Measurements from ENCODE around the gene ADAMTS8. TPM values are rescaled to one million over a fixed set of nuclear protein-coding genes. Genes with fewer than 3 reads are reported as not detected.

The ADAMTS8 gene
- polyA plus RNA-seq, 1 donor = 2.9 TPM

GRCh38 chr11:130381317-130381716 lies 47.1 kb downstream of the ADAMTS8 start:
- Histone ChIP-seq H3K9me3 (ENCODE audit: control insufficient read depth, low read depth, low read length) (no peaks in the 10 kb centered on the region), H3K36me3 (ENCODE audit: control insufficient read depth, insufficient read depth, low read length) (no peaks in the 10 kb centered on the region), H3K4me3 (ENCODE audit: low read length) (no peak overlapping the region), H3K4me1 (ENCODE audit: control insufficient read depth, insufficient read depth, low read length) (no peaks in the 10 kb centered on the region), H3K27me3 (ENCODE audit: control insufficient read depth, insufficient read depth, low read length) (no peaks in the 10 kb centered on the region), H3K27ac (ENCODE audit: low read length) (no peak overlapping the region)
- WGBS (ENCODE audit: insufficient coverage, low lambda C conversion rate) = no CpG with 5 or more reads among the region's 7 CpGs
- no peak for DNase-seq

GRCh38 chr11:130380778-130381177 lies 47.6 kb downstream of the ADAMTS8 start:
- H3K4me1 ChIP-seq (ENCODE audit: control insufficient read depth, insufficient read depth, low read length) = no peaks in the 10 kb centered on the region
- H3K36me3 ChIP-seq (ENCODE audit: control insufficient read depth, insufficient read depth, low read length) = no peaks in the 10 kb centered on the region
- no peaks in the 10 kb centered on the region for H3K9me3 ChIP-seq (ENCODE audit: control insufficient read depth, low read depth, low read length)
- DNase-seq = no peak
- 100% methylated on average over 1 of the region's 5 CpGs for WGBS (ENCODE audit: insufficient coverage, low lambda C conversion rate)
- H3K27me3 ChIP-seq (ENCODE audit: control insufficient read depth, insufficient read depth, low read length) = no peaks in the 10 kb centered on the region
- no peak overlapping the region for H3K4me3 ChIP-seq (ENCODE audit: low read length)
- no peak overlapping the region for H3K27ac ChIP-seq (ENCODE audit: low read length)

GRCh38 chr11:130379276-130379675 lies 49.1 kb downstream of the ADAMTS8 start:
- no peak overlapping the region for H3K4me3 ChIP-seq (ENCODE audit: low read length)
- H3K4me1 ChIP-seq (ENCODE audit: control insufficient read depth, insufficient read depth, low read length) = no peaks in the 10 kb centered on the region
- DNase-seq = no peak
- WGBS (ENCODE audit: insufficient coverage, low lambda C conversion rate) = no CpG with 5 or more reads among the region's 5 CpGs
- H3K9me3 ChIP-seq (ENCODE audit: control insufficient read depth, low read depth, low read length) = no peaks in the 10 kb centered on the region
- H3K36me3 ChIP-seq (ENCODE audit: control insufficient read depth, insufficient read depth, low read length) = no peaks in the 10 kb centered on the region
- H3K27me3 ChIP-seq (ENCODE audit: control insufficient read depth, insufficient read depth, low read length) = no peaks in the 10 kb centered on the region
- no peak overlapping the region for H3K27ac ChIP-seq (ENCODE audit: low read length)

GRCh38 chr11:130370845-130371590 lies 57.4 kb downstream of the ADAMTS8 start:
- Histone ChIP-seq H3K27me3 (ENCODE audit: control insufficient read depth, insufficient read depth, low read length) (no peaks in the 10 kb centered on the region), H3K36me3 (ENCODE audit: control insufficient read depth, insufficient read depth, low read length) (no peaks in the 10 kb centered on the region), H3K4me3 (ENCODE audit: low read length) (no peak overlapping the region), H3K9me3 (ENCODE audit: control insufficient read depth, low read depth, low read length) (no peaks in the 10 kb centered on the region), H3K4me1 (ENCODE audit: control insufficient read depth, insufficient read depth, low read length) (no peaks in the 10 kb centered on the region), H3K27ac (ENCODE audit: low read length) (no peak overlapping the region)
- 60% methylated on average over 1 of the region's 10 CpGs for WGBS (ENCODE audit: insufficient coverage, low lambda C conversion rate)
- DNase-seq = no peak

- no peaks in the 10 kb centered on the region for H3K36me3 ChIP-seq (ENCODE audit: control insufficient read depth, insufficient read depth, low read length)
- H3K9me3 ChIP-seq (ENCODE audit: control insufficient read depth, low read depth, low read length) = no peaks in the 10 kb centered on the region
- no peaks in the 10 kb centered on the region for H3K4me1 ChIP-seq (ENCODE audit: control insufficient read depth, insufficient read depth, low read length)
- H3K27me3 ChIP-seq (ENCODE audit: control insufficient read depth, insufficient read depth, low read length) = no peaks in the 10 kb centered on the region
- DNase-seq = no peak
- no peak overlapping the region for H3K4me3 ChIP-seq (ENCODE audit: low read length)
- H3K27ac ChIP-seq (ENCODE audit: low read length) = no peak overlapping the region
- 100% methylated on average over 1 of the region's 4 CpGs for WGBS (ENCODE audit: insufficient coverage, low lambda C conversion rate)
Observed at GRCh38 chr11:130369713-130370112, 58.7 kb downstream of the ADAMTS8 start.

- 96% methylated on average over 3 of the region's 6 CpGs for WGBS (ENCODE audit: insufficient coverage, low lambda C conversion rate)
- H3K27ac ChIP-seq (ENCODE audit: low read length) = no peak overlapping the region
- H3K4me3 ChIP-seq (ENCODE audit: low read length) = no peak overlapping the region
- no peak for DNase-seq
- H3K9me3 ChIP-seq (ENCODE audit: control insufficient read depth, low read depth, low read length) = no peaks in the 10 kb centered on the region
- H3K4me1 ChIP-seq (ENCODE audit: control insufficient read depth, insufficient read depth, low read length) = no peaks in the 10 kb centered on the region
- H3K36me3 ChIP-seq (ENCODE audit: control insufficient read depth, insufficient read depth, low read length) = no peaks in the 10 kb centered on the region
- no peaks in the 10 kb centered on the region for H3K27me3 ChIP-seq (ENCODE audit: control insufficient read depth, insufficient read depth, low read length)
Observed at GRCh38 chr11:130369141-130369691, 59.2 kb downstream of the ADAMTS8 start.

- Histone ChIP-seq H3K9me3 (ENCODE audit: control insufficient read depth, low read depth, low read length) (peaks cover 7% of the 10 kb centered on the region), H3K36me3 (ENCODE audit: control insufficient read depth, insufficient read depth, low read length) (no peaks in the 10 kb centered on the region), H3K4me1 (ENCODE audit: control insufficient read depth, insufficient read depth, low read length) (no peaks in the 10 kb centered on the region), H3K4me3 (ENCODE audit: low read length) (no peak overlapping the region), H3K27me3 (ENCODE audit: control insufficient read depth, insufficient read depth, low read length) (no peaks in the 10 kb centered on the region), H3K27ac (ENCODE audit: low read length) (no peak overlapping the region)
- DNase-seq = no peak
Observed at GRCh38 chr11:130359419-130359818, 69.0 kb downstream of the ADAMTS8 start.

GRCh38 chr11:130358398-130358797 lies 70.0 kb downstream of the ADAMTS8 start:
- Histone ChIP-seq H3K4me3 (ENCODE audit: low read length) (no peak overlapping the region), H3K36me3 (ENCODE audit: control insufficient read depth, insufficient read depth, low read length) (no peaks in the 10 kb centered on the region), H3K9me3 (ENCODE audit: control insufficient read depth, low read depth, low read length) (peaks cover 7% of the 10 kb centered on the region), H3K27me3 (ENCODE audit: control insufficient read depth, insufficient read depth, low read length) (no peaks in the 10 kb centered on the region), H3K4me1 (ENCODE audit: control insufficient read depth, insufficient read depth, low read length) (no peaks in the 10 kb centered on the region), H3K27ac (ENCODE audit: low read length) (no peak overlapping the region)
- DNase-seq = no peak

Other genes starting within 250 kb of the ADAMTS8 start
- 31.9 TPM for gene ZBTB44, start 113.7 kb downstream of the ADAMTS8 start, polyA plus RNA-seq
- gene ADAMTS15, start 20.0 kb upstream of the ADAMTS8 start, polyA plus RNA-seq = 6.3 TPM

All from large intestine (tissue), 3 donors.